ENCODE data around the gene RRAGD. TPM values are rescaled to one million over a fixed set of nuclear protein-coding genes. Genes with fewer than 3 reads are reported as not detected.

Gene RRAGD
- total and polyA plus RNA-seq, 2 of the 8 experiments (the other 6 are each of a cell fraction or from before 2014, with no cell fraction given), result 7.2 to 30.8 TPM

DNA sequence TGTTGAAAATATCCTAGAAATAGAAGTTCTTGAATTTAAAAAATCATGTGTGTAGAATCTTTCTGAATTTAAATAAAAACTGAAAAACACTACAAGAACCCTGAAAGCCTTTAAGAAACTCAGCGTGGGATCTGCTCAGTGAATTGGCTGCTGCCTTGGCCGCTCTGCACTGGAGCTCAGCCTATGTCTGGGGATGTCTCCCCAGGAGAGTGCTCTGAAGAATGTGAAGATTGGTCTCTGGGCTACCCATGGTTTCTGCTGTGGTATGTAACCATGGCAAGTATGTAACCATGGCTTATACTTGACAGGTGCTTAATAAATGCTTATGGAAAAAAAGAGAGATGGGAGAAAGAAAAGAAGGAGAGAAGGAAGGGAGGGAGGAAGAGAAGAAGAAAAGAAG is 3.1 kb upstream of the RRAGD start (continued):
- TF ChIP-seq SAP30 (IDR thresholded peaks at IDR 0.05; ENCODE audit: insufficient read depth, insufficient replicate concordance, low read length) (no peak), SIN3A (conservative IDR thresholded peaks at IDR 0.05 in 1 of 2, IDR thresholded peaks at IDR 0.05 in 1 of 2; ENCODE audit: low read depth in 1 of 2, low read length in 2 of 2) (no peak), RBBP5 (IDR thresholded peaks at IDR 0.05; ENCODE audit: borderline replicate concordance, low read depth, low read length) (no peak), RFX5 (IDR thresholded peaks at IDR 0.05; ENCODE audit: borderline replicate concordance, low read depth, low read length) (no peak)
